Body of pancreas (tissue), 4 donors: ENCODE results near the gene HTT.

Experiments
- CTCF ChIP-seq, 7 experiments: fragments of 450-650 bp in 4 of 7; fragments of 200-600 bp in 3 of 7; sonication (generic) in 3 of 7; IDR thresholded peaks; one replicate each; pipeline ENCODE4 v1.5.1; 2016 to 2019; ENCODE audit warnings: antibody characterized with exemption in 7 of 7
- POLR2A ChIP-seq, 3 donors: fragments of 450-650 bp; IDR thresholded peaks; one replicate each; pipeline ENCODE4 v1.6.1; 2016; ENCODE audit warnings: antibody characterized with exemption in 3 of 3, mild to moderate bottlenecking in 2 of 3

- TF ChIP-seq CTCF (IDR thresholded peaks at IDR 0.05), result no peak
- no peak for TF ChIP-seq POLR2A (IDR thresholded peaks at IDR 0.05)
Observed at GRCh38 chr4:3186609-3187008, 112.1 kb downstream of the HTT start.
